HT1080 (cell line): ENCODE data around the gene TP53BP2. TPM values are rescaled to one million over a fixed set of nuclear protein-coding genes. Genes with fewer than 3 reads are reported as not detected.

Experiments
- total RNA-seq: library from RNA; depleted of rRNA; stranded (reverse); fragments of >200 nt; shearing (Covaris generic); gene quantifications from 2 replicates; pipeline ENCODE4 v1.2.3, GENCODE V29; 2014; rRNA removed

The TP53BP2 gene
- total RNA-seq, 1 experiment from 2014 or later = 22.8 TPM

Other genes starting within 250 kb of the TP53BP2 start
- not detected in 2 replicates for gene CAPN8, start 180.2 kb downstream of the TP53BP2 start, total RNA-seq
- 382 and 422 TPM in 2 replicates for gene CAPN2, start 133.4 kb downstream of the TP53BP2 start, total RNA-seq